GM12892 (cell line): Measurements from ENCODE around the gene SDR9C7.

Experiments
- POLR2A ChIP-seq: IDR thresholded peaks from 2 replicates; pipeline ENCODE4 v1.6.1; 2011; ENCODE audit warnings: low read depth, low read length, control low read depth
- POLR2AphosphoS5 ChIP-seq: IDR thresholded peaks from 2 replicates; pipeline ENCODE4 v1.6.1; 2011; ENCODE audit warnings: low read depth, low read length, control low read depth
- TAF1 ChIP-seq: IDR thresholded peaks from 2 replicates; pipeline ENCODE4 v1.6.1; 2011; ENCODE audit warnings: low read depth, mild to moderate bottlenecking, control low read depth, low read length, borderline replicate concordance

GRCh38 chr12:56886319-56886718 is 47.9 kb downstream of the SDR9C7 start:
- no peak for TF ChIP-seq TAF1
- no peak for TF ChIP-seq POLR2AphosphoS5
- no peak for TF ChIP-seq POLR2A
